Spleen (tissue), 7 donors: Measurements from ENCODE around the gene PSD2.

Experiments used
- CTCF ChIP-seq, 11 experiments: fragments of 200-600 bp in 7 of 11; fragments of 450-650 bp in 4 of 11; sonication (generic) in 4 of 11; IDR thresholded peaks in 8 of 11; conservative IDR thresholded peaks in 3 of 11; 1 replicate in 7 of 11; 2 replicates in 4 of 11; pipeline versions ENCODE4 v1.4.0 to v1.8.0; 2016 to 2021; ENCODE audit warnings: antibody characterized with exemption in 11 of 11, inconsistent platforms in 4 of 11, mild to moderate bottlenecking in 1 of 11
- POLR2A ChIP-seq, 3 donors: fragments of 450-650 bp; IDR thresholded peaks; one replicate each; pipeline ENCODE4 v1.5.1; 2017; ENCODE audit warnings: antibody characterized with exemption in 3 of 3, mild to moderate bottlenecking in 1 of 3
- POLR2AphosphoS5 ChIP-seq, 3 donors: sonication (generic); formaldehyde crosslinking; IDR thresholded peaks; one replicate each; pipeline ENCODE4 v1.5.1; 2017; ENCODE audit warnings: antibody characterized with exemption in 3 of 3
- donor health status: DM: no; HTN: no; CAD: no; lungs with moderate emphysema.
- donor health status: DM: no; HTN: no; CAD: no.
- donor health status: DM: no; HTN: no; CAD: no.

GRCh38 chr5:139838381-139839197 lies 43.0 kb downstream of the PSD2 start:
- TF ChIP-seq POLR2A (IDR thresholded peaks at IDR 0.05) (no peak), CTCF (IDR thresholded peaks at IDR 0.05 in 8 of 11, conservative IDR thresholded peaks at IDR 0.05 in 3 of 11) (no peak), POLR2AphosphoS5 (IDR thresholded peaks at IDR 0.05) (no peak)
